CD4-positive, alpha-beta T cell treated with Interleukin-17A for 1 hour (primary cell): ENCODE results near the gene ZNF831.
A peak's percentile ranks its signal among the peaks of the same experiment; 100 is the strongest.

Experiments used
- DNase-seq: peaks from one replicate; pipeline ENCODE4 v3.0.0-alpha.2; 2020

ZNF831 gene

DNA sequence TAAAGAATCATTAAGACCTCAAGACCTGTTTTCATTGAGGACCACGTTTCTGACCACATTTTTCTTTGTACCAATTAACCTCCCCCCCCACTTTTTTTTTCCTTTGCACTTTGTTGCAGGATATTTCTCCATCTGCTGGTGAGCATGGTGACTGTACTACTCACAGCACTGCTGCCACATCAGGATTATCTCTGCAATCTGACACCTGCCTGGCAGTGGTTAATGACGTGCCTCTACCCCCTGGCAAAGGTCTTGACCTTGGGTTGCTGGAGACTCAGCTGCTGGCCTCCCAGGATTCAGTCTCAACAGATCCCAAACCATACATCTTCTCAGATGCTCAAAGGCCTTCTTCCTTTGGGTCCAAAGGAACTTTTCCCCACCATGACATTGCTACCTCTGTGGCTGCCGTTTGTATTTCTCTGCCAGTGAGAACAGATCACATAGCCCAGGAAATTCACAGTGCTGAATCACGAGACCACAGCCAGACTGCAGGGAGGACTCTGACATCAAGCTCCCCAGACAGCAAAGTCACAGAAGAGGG, 90.2 kb downstream of the ZNF831 start:
- DNase-seq, result peak; percentile 50

DNA sequence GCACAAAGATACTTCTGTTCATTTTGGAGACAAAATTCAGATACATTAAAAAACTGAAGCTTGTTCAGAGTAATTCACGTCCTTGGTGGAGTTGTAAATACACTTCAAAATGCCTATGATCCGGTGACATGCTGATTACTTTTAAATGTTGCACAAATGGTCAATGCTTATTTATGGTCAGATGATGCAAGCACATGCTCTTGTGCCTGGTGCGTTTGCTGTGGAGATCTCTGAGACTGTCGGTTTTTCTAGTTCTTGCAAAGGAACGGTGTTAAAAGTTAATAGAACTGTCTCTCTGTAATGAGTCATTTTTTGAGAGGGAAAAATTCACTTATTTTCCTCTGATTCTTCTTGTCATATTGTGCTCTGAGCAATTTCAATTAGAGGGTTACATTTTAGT, 91.6 kb downstream of the ZNF831 start:
- no peak for DNase-seq

DNA sequence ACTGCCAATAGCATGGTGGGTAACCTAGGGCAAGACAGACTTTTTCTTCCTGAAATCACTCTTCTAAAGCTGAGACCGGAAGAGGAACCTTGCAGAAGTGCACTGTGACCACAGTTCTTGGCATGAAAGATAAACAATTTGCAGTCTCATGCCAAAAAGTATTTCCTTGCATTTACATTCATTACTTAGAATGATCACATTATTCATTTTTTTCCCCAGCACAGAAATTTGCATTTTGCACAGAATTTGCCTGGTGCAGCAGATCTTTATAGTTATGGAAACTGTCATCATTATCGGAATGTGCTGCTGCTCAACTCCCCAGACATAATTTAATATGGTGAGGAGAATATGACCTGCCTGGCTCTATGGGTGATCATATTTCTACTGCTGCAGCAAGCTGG, 94.6 kb downstream of the ZNF831 start:
- DNase-seq, result no peak

DNA sequence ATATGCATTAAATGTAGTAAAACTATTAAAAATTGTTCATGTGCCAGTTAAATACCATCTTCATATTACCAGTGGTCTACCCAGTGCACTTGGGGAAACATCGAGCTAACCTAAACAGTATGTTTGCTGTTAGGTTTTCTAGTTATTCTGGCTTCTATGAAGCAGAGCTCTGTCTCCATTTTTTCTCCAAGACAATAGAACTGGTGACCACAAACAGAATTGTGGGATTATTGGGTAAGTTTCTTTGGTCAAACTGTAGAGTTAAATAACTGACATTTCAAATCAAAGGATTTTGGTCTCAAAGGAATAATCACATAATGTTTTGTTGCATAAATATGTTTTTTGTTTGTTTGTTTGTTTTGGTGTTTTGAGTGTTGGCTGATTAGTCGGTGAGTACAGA, 96.3 kb downstream of the ZNF831 start:
- no peak for DNase-seq

DNA sequence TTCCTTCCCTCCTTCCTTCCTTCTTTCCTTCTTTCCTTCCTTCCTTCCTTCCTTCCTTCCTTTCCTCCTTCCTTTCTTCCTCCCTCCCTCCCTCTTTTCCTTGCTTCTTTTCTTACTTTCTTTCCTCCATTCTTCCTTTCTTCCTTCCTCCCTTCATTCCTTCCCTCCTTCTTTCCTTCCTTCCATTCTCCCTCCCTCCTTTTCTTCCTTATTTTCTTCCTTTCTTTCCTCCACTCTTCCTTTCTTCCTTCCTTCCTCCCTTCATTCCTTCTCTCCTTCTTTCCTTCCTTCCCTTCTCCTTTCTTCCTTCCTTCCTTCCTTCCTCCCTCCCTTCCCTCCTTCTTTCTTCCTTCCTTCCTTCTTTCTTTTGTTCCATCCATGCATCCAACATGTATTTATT, 101.7 kb downstream of the ZNF831 start:
- no peak for DNase-seq

DNA sequence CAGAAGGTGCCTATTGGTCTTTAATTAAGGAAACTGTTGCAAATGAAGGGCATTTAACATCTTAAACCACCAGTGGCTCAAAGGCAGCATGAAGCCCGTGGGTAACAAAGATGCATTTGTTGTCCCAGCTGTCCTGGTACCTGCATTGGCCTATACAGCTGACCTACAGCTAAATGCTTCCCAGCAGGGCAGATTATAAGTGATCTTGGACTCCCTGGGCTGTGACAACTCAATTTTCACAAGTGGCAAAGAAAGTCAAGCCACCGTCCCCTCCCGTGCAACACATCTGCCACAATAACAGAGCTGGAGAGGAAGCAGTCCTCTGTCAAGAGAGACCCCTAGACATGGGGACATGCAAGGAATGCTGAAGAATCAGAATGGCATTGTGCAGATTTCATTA, 105.2 kb downstream of the ZNF831 start:
- DNase-seq, result no peak

DNA sequence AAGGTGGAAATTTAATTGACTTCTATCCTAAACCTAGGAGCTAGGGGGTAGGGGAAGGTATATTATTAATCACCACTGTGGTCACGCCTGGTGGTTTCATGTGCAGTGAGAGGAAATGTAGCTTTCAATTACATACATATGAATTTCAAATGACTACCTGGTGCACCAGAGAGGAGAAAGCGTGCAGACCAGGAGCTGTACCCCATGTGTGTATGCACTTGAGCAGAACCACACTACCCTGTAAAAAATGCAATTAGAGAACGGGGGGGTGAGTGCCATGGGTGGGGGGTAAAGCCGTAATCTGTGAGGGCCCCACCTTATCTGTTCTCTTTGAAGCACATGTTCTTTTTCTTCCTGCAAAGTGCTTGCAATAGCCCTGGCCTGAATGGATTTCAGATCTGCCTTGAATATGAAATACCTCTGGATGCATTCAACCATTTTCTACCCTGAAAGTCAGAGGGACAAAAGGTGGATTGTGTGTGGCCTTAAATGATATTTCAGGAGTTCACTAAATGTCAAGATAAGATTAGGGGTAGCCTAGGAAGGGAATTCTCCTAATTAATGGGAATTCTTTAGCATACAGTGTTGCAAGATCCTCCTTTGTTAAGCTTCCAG, 105.9 kb downstream of the ZNF831 start:
- DNase-seq, result no peak

DNA sequence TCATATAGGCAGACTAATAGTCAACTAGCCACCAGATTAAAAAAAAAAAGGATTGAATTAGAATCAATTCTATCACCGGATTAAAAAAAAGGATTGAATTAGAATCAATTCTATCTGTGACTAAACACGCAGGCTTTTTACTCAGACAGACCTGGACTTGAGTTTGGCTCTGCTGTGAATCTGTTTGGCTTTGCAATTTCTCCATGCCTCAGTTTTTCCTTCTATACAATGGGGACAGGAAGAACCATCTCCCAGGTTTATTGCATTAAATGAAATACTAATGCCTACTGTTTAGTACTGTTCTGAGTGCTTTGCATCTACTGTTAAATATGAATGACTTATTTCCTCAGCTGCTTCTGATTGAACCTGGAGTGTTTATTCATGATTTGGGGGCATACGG, 106.8 kb downstream of the ZNF831 start:
- DNase-seq, result no peak

DNA sequence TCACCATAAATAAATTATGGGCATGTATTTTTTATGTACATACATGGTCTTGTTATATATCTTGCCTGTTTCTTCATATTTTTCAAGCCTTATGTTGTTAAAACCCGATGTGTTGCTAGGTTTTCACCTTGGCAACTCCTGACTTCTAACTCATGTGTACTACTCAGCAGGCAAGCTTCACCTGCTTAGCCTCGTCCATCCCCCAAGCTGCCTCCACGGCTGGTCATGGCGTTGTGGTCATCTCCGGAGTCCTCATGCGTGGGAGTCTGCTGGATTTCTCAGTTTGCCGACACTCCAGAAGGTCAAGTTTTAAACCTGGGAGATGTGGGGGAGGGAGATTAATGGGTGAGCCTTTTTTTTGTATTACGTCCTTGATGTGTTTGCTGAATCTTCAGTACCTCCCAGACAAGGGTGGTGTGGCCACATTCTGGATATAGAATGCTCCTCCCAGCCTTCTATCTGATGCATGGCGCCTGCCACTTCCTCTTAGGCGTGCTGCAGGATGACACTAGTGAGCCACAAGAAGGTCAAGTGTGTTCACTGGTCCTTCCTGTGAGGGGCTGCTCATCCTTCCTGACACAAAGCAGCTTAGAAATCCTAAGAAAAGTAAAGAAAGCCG, 110.2 kb downstream of the ZNF831 start:
- DNase-seq, result no peak

DNA sequence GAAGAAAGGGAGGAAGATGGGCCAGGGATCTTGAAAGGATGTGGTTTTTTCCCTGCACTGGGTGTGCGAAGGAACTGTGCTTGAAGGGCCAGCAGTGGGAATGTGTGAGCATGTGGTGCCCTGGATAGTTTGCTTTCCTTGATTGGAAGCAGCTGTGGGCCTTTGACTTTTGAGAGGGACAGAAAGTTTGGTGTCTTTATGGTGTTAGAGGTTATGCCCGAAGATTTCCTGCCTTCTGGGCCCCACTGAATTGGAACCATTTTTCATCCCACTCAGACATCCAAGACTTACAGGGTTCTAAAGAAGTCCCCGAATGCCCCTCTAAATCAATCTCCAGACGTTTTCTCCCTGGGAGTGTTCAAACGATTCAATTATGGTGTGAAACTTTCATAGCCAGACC, 113.3 kb downstream of the ZNF831 start:
- no peak for DNase-seq

DNA sequence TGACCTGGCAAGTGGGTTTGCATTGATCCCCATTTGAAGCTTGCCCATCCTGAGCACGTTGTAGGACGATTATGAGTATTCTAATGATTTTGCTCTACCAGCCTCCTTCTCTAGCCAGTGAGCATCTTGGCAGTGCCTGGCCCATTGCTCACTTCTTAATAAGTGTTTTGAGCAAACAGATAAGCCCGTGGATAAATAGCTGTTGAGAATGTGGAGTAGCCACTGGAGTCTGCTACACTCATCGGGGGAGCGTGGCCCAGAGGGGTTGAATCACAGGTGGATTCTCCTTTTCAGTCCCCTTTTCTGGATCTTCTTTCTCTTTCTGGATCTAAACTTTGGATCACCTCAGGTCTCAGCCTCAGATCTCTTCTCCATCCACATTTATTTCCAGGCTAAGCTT, 120.8 kb downstream of the ZNF831 start:
- no peak for DNase-seq

DNA sequence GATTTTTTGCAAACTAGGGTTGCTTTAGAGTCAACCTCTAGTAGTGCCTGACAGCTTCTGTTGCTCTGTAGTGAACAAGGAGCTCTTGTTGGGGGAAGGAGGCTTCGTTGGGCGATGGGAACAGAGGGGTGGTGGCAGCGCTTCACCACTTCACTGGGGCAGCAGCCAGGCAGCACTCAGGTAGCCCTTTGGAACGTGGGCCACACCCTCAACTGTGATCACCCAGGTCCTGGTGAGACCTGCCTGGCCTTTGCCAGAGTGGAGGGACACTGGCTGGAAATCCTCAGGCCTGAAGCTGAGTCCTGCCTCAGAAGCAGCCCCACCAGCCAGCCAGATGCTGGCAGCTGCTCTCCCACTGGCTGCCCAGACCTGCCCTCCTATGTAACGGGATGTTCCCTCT, 126.4 kb downstream of the ZNF831 start:
- no peak for DNase-seq

DNA sequence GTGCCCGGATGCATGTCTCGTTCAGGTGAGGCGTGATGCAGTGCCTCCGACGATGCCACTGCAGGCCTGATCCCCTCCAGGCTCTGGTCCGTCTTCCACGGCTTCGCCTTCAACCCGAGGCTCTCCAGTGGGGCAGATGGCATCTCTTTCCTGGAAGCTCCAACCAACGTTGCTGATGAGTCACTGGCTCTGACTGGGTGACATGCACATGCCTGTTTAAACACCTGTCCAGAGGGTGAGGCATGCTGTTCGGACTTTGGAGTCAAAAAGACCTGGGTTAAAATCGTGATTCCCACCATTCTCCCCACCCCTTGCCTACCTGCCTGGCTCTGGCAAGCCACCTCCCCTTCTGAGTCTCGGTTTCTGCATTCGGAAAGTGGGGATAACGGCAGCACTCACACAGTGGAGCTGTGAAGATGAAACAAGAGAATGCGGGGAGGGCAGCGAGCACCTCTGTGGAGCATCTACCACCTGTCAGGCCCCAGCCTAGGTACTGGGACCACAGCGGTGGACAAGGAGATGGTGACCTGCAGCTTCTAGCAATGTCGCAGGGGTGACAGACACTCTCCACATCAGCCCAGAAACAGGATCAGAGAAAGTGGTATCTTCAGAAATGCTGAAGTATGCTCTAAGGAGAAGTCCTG, 128.2 kb downstream of the ZNF831 start:
- no peak for DNase-seq

DNA sequence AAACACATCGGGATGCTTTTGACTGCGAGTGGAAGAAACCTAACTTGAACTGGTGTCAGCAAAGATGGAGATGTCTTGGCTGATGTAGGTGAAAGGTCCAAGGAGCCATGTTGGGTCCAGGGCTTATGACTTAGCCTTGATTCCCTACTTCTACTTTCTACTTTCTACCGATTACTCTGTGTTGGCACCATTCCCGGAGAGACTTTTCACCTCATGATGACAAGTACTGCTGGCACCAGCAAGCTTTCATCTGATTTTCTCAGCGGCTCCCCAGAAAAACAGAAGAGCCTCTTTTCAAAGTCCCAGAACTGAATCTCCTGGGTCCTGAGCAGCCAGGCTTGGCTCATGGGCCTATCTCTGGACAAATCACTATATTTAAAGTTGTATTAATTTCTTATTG, 131.9 kb downstream of the ZNF831 start:
- DNase-seq, result no peak

DNA sequence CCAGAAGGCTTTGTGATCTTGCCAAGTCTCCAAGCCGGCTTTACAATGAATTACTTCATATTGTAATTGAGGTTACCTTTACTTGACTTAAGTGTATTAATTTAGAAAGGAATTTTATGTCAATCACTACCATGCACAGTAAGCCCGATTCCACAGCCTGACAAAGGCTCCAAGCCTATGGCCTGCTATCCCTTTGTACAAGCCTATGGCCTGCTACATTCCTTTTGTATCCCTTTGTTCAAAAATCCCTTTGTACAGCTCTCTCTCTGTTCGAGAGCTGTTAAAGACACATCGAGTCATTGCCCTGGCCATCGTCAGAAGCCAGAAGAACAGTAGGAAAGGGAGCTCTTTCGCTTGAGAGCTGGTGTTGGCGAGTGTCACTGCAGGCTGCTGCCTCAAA, 134.1 kb downstream of the ZNF831 start:
- no peak for DNase-seq

DNA sequence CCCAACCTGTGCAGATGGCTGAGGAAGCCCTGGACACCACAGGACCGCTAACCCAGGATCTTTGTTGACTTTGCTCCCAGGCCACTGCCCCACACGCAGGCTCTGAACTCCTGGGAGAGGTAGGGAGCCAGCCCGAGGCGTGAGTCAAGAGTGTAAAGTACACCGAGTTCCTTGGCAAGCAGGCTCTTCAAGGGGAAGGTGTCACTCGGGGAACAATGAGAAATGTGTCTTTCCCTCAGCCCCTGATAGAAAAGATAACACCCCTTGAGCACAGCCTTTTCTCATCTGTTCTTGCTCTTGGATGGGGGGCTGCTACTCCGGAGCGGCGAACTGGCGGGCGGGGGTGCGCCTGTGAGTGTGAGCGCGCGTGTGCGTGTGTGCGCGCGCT, 136.3 kb downstream of the ZNF831 start:
- DNase-seq, result no peak

DNA sequence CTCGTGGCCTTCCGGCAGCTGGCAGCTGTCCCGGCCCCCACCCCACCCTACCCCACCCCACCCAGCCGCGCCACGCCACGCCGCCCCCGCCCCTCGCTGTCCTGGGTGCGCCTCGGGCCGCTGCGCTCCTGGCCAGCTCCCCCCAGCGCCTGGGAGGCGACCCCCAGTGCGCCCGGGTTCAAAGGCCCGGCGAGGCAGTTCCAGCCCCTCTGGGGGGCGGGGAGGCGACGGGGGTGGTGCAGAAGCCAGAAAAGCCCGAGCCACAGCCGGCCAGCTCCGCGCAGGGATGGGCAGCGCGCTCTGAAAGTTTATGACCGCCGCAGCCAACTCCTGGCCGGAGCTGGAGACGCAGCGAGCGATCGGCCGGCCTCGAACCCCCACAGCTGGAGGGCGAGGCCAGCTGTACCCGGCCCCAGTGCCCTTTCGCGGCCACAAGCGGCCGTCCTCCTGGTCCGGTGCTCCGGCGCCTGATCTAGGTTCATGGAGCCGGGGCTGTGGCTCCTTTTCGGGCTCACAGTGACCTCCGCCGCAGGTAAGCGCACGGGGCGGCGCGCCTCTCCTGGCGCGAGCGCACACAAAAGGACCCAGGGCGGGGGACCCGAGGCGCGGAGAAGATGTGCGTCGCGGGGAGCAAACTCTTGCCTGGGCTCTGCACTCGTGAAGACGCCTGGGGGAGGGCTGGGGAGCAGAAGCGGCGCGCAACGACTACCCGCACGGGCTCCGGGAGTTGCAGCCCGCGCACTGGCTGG, 136.9 kb downstream of the ZNF831 start, which contains the start of gene EDN3:
Gene EDN3, plus strand, starts transcription at position 279 of the 749 bp plus-strand sequence. Its CDS starts 202 bp downstream, at position 481.
- no peak for DNase-seq

DNA sequence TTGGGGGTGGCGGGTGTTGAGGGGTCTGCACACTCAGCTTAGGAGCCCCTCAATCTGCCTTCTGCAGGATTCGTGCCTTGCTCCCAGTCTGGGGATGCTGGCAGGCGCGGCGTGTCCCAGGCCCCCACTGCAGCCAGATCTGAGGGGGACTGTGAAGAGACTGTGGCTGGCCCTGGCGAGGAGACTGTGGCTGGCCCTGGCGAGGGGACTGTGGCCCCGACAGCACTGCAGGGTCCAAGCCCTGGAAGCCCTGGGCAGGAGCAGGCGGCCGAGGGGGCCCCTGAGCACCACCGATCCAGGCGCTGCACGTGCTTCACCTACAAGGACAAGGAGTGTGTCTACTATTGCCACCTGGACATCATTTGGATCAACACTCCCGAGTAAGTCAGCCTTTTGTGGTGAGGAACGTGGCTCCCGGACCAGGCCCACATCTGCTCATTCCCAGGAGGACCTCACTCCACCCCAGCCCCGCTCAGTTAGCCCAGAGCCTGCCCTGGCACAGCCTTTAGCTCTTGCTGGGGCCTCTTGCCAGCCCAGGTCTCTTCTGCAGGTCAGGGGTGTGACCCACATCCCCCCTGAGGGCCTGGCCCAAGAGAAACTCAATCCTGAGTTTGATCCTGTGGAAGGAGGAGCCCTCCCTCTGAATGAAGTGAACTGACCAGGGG, 137.9 kb downstream of the ZNF831 start:
- no peak for DNase-seq

DNA sequence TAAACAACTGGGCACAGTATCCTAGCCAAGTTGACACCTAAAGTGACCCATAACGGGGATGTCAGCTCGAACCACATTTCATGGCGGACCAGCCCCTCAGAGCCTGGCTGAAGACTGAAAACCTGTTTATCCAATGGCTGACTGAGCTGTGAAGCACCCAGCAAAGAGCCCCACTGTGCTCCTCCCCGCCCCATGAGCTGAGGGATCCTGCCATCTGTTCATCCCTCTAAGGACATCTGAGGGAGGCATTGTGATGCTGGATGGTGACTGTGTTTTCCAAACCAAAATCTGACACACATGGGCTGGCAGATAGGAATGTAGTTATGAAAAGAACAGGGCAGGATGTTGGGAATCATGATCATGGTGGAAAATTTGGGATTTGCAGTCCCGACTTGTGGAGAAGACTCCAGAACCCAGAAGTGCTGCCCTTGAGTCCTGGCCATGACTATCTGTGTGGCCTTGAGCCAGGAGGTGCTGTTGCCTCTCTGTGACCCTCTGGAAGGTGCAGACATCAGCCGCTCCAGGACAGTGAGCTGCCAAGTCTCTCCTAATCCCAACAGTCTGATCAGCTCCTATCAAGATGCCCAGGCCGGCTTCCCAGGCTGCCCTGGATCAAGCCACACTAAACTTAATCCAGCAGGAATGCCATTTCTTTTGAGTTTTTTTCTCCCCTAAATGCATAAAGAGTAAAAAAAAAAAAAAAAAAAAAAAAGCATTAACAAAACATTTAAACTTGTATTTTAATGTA, 142.5 kb downstream of the ZNF831 start:
- DNase-seq, result no peak

DNA sequence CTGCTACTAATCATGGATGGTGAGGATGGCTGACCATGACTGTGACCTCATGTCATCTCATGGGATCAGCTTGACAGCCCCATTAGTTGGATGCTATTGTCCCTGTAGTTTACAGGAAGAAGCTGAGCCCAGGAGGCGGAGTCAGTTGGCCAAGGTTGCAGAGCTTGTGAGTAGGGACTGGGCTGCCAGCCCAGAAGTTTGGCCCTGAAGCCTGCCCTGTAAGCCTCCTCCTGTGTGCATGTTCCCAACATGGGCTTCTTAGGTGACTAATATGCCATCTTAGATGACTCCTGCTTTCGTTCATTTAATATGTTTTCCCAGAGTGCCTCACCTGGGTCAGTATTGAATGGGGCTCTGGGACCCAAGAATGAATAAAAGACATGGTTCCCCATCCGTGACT, 143.6 kb downstream of the ZNF831 start:
- no peak for DNase-seq
